A204.1 (cell line): Measurements from ENCODE around the gene FERMT2.
"Not testable (repeated sequence)": the region's sequence is repeated elsewhere in the genome, so short reads cannot be mapped to it uniquely, and the experiment has no call there.

Experiments used
- FAIRE-seq: peaks from 2 replicates; lab custom pipeline; 2012; peaks lifted over from hg19 to GRCh38; lab: Jason Lieb, UNC

FERMT2 gene

GRCh38 chr14:52900731-52901130, 50.1 kb downstream of the FERMT2 start:
- no peak for FAIRE-seq

- FAIRE-seq = no peak
These were observed 52.4 kb downstream of the FERMT2 start for GRCh38 chr14:52898496-52898895.

- no peak for FAIRE-seq
These were observed 55.9 kb downstream of the FERMT2 start for GRCh38 chr14:52895000-52895399.

GRCh38 chr14:52891800-52892199, 59.0 kb downstream of the FERMT2 start:
- no peak for FAIRE-seq

- no peak for FAIRE-seq
These were observed 61.7 kb downstream of the FERMT2 start for GRCh38 chr14:52888839-52889838.

- no peak for FAIRE-seq
These were observed 62.7 kb downstream of the FERMT2 start for GRCh38 chr14:52888159-52888558.

DNA sequence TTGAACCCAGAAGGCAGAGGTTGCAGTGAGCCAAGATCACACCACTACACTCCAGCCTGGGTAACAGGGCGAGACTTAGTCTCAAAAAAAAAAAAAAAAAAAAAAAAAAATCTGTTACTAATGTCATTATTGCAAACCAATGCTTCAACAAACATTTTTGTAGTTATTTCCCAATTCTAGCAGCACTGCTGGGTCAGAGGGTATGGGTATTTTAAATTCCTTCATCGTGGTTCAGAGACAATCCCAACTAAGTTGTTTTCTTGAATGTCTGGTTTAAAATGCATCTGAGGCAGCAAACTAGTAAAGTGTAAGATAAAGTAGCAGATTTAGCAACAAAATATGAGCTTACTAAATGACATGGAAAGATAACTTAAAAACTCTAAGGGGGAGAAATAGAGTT, 65.6 kb downstream of the FERMT2 start:
- FAIRE-seq = no peak

DNA sequence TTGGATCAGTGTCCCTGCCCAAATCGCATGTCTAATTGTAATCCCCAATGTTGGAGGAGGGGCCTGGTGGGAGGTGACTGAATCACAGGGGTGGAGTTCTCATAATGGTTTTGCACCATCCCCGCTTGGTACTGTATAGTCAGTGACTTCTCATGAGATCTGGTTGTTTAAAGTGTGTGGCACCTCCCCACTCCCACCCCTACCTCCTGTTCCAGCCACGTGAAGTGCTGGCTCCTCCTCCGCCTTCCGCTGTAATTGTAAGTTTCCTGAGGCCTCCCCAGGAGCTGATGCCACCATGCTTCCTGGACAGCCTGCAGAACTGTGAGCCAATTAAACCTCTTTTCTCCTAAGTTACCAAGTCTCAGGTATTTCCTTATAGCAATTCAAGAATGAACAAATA, 67.2 kb downstream of the FERMT2 start:
- FAIRE-seq = no peak

GRCh38 chr14:52882824-52883223, 68.0 kb downstream of the FERMT2 start:
- no peak for FAIRE-seq

DNA sequence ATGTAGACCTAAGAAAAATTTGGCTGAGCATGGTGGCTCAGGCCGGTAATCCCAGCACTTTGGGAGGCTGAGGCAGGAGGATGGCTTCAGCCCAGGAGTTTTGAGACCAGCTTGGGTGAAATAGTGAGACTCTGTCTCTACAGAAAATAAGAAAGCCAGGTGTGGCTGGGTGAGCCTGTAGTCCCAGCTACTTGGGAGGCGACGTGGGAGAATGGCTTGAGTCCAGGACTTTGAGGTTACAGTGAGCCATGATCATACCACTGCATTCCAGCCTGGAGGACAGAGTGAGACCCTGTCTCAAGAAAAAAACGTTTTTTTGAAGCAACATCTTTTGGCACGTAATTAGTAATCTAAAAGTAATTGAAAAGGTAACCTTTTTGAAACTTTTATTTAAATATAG, 70.9 kb downstream of the FERMT2 start:
- no peak for FAIRE-seq

DNA sequence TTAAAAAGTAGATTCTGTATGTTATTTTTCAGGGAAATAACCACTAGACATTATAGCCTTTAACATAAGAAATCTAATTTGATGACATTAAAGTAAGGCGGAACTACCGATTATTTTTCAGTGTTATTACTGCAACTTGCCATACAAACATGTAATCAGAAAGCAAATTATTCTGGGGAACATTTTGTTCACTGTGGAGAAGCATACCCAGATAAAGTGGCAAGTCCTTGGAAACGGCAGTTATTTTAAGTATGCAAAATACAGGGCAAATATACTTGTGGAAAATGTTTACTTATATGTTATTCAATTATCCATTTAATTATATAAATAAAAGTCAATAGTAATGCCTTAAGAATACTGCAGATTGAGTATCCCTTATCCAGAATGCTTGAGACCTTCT, 71.9 kb downstream of the FERMT2 start:
- no peak for FAIRE-seq

GRCh38 chr14:52878469-52878868, 72.4 kb downstream of the FERMT2 start:
- no peak for FAIRE-seq

DNA sequence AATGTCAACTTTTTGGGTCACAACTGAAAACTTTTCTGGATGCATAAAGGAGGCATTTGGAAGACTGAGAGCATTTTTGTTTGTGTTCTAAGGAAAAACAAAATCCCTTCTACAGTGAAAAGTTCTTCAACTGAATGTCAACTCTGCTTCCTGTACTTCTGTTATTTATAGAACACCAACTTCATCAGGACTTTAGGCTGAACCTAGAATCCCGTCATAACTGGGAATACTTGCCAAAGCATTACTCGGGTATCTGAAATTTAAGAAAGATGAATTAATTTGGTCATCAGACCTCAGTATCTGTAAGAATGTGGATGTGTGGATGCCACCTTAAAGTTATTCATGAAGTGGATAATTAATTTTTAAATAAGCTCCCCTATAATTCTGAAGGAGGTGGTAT, 73.2 kb downstream of the FERMT2 start:
- FAIRE-seq = no peak

DNA sequence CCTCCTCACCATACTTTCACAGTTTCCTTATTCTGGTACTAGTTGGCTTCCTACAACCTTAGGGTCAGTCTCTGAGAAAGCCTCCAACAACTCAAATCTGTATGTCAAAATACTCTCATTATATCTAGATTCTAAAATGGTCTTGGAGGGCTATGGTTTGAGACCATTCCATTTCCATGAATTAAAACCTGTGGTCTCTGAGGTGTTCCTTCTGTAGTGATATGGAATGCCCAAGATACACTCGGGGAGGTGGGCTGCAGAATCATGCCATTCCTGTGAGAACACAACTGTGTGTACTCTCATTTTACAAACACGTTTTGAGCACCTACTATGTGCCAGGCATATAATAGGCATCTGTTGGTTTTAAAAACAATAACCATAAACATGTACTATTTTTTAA, 74.0 kb downstream of the FERMT2 start:
- no peak for FAIRE-seq

DNA sequence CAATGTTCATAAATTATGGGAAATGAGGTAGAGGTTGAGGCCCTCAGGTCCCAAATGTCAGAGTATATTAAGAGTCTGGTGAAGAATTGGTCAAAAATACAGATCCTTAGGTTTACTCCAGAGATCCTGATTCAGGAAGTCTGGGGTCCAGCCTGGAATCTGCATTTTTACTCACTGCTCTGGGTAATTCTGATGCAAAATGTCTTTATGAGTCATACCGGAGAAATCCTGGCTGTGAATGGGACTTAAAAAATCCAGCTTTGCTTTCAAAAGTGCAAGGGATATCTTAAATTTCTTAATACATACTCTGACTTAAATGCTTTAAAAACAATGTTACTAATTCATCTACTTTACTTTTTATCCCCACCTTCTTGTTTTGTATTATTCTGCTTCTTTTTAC, 74.5 kb downstream of the FERMT2 start:
- no peak for FAIRE-seq

DNA sequence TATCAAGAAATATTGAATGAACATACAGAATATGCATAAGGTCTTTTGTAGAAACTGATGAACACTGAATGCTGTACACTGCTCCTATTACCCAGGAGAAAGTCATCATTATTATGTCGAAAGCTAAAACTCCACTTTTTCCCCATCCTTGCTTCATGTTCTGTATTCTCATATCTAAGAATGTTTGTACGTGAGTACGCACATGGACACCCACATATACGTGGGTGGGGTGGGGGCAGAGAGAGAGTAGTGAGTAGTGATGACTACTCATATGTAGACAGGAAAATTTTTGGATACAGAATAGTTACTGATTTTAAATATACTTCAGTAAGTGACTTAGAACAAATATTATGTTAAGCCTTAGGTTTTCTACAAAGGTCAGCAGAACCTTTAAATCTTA, 75.1 kb downstream of the FERMT2 start:
- FAIRE-seq = no peak

DNA sequence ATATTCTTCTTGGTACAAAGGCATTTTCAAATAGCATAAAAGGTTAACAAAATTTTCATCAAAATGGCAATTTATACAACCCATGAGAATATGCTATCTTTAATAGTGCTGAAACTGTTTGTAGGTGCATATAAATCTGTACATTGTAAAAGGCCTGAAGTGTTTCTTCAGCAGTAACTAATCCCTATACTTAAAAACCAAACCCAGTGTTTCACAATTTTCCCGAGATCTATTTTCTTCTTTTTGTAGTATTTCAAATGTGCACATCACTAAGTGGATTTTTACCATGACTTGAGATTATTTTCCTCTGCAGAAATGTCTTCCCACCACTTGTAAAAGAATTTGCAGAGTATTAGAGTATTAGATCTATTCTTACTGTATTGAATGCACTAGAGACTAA, 76.5 kb downstream of the FERMT2 start:
- FAIRE-seq = no peak

DNA sequence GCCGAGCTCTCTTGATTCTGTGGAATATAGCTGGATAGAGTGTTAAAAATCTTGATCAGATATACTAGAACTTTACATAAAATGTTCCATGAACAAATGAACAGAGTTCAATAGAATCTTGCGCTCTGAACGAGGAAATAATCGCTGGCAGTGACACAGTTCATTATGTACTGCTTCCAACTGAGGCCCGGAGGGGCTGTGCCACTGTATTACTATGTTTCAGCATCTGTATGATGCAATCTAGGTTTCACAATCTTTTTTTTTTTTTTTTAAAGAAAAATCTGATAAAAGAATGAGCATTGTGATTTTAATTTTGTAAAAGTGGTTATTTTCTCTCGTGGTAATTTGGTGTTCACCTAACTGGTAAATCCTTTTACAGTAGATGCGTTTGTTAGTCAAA, 77.2 kb downstream of the FERMT2 start:
- no peak for FAIRE-seq

DNA sequence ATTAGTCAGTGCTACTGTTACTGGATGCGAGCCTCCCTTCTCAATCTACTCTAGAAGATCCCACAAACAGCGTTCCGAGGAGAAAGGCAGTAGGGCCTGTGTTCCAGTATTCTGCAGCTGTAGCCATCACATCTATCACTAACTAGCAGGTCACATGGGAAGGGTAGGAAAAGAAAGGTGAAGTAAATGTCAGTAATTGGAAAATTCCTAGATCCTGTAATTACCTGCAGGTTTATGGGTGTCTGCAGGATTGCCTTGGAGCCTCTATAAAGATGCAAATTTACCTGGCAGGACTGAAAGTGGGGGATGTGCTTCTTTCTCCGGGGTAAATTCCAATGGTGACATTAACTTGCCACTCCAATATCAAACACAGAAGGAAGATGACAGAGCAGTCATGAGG, 77.8 kb downstream of the FERMT2 start:
- no peak for FAIRE-seq

DNA sequence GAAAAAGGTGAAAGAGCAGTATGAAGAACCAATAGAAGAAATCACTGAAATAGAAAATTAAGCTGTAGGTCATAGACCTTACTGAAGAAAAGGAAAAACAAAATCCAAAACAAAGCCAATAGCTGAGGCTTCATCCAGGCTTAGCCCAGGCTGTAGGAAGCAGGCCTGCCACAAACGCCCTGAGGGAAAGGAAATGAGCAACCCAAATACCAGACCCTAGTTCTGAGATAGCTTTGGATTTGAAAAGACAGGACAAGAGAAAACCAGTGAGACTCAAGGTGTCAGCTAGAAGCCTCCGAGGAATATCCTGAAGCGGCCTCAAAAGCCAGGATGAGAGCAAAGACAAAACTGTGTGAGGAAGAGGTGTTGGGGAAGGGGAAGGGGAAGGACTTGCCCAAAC, 79.2 kb downstream of the FERMT2 start:
- FAIRE-seq = no peak

GRCh38 chr14:52868911-52869618, 81.8 kb downstream of the FERMT2 start:
- no peak for FAIRE-seq

DNA sequence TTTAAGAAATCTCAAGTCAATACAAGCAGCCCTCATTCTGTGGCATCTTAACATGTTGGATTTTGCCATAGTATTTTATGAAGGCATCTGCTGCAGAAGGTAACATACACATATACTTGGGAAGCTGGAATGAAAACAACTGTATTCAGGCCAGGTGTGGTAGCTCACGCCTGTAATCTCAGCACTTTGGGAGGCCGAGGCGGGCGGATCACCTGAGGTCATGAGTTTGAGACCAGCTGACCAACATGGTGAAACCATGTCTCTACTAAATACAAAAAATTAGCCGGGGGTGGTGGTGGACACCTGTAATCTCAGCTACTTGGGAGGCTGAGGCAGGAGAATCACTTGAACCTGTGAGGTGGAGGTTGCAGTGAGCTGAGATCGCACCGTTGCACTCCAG, 86.0 kb downstream of the FERMT2 start:
- FAIRE-seq = not testable (repeated sequence)

GRCh38 chr14:52863334-52863700, 87.5 kb downstream of the FERMT2 start:
- FAIRE-seq = no peak
